Neutrophil (primary cell): ENCODE results near the gene ST8SIA6.

Source experiments
- H3K27ac ChIP-seq: fragments of 200-600 bp; sonication (generic); 2 replicates; pipeline ENCODE4 v1.5.1; 2016; ENCODE audit warnings: mild to moderate bottlenecking, moderate library complexity
- H3K27me3 ChIP-seq: fragments of 200-600 bp; sonication (generic); 2 replicates; pipeline ENCODE4 v1.6.0; 2016; ENCODE audit warnings: mild to moderate bottlenecking
- H3K36me3 ChIP-seq: fragments of 200-600 bp; sonication (generic); 2 replicates; pipeline ENCODE4 v1.5.1; 2017
- H3K4me1 ChIP-seq, 2 experiments: fragments of 200-600 bp in 1 of 2; sonication (generic) in 1 of 2; 1 replicate in 1 of 2; 2 replicates in 1 of 2; pipeline versions ENCODE4 v1.5.1 to v1.6.1; 2013 to 2016; ENCODE audit warnings: low read depth in 1 of 2, low read length in 1 of 2, mild to moderate bottlenecking in 1 of 2, moderate library complexity in 1 of 2; ENCODE audit not compliant: control insufficient read depth in 1 of 2, insufficient read depth in 1 of 2
- H3K4me3 ChIP-seq, 2 experiments: fragments of 200-600 bp in 1 of 2; sonication (generic) in 1 of 2; 1 replicate in 1 of 2; 2 replicates in 1 of 2; pipeline ENCODE4 v1.5.1; 2013 to 2016; ENCODE audit warnings: low read depth in 1 of 2, low read length in 1 of 2, mild to moderate bottlenecking in 1 of 2, moderate library complexity in 1 of 2
- H3K9me3 ChIP-seq: fragments of 200-600 bp; sonication (generic); 2 replicates; pipeline ENCODE4 v1.5.1; 2016
- CTCF ChIP-seq: fragments of 200-600 bp; sonication (generic); IDR thresholded peaks from 2 replicates; pipeline ENCODE4 v1.5.1; 2016; ENCODE audit warnings: antibody characterized with exemption

Gene ST8SIA6

GRCh38 chr10:17348011-17348500 lies 106.3 kb downstream of the ST8SIA6 start:
- Histone ChIP-seq H3K27ac (no peak overlapping the region), H3K27me3 (no peaks in the 10 kb centered on the region), H3K9me3 (no peaks in the 10 kb centered on the region), H3K4me3 (no peak overlapping the region), H3K36me3 (no peaks in the 10 kb centered on the region), H3K4me1 (no peaks in the 10 kb centered on the region)
- no peak for TF ChIP-seq CTCF

- Histone ChIP-seq H3K27me3 (no peaks in the 10 kb centered on the region), H3K4me1 (no peaks in the 10 kb centered on the region), H3K4me3 (no peak overlapping the region), H3K27ac (no peak overlapping the region), H3K36me3 (no peaks in the 10 kb centered on the region), H3K9me3 (peaks cover 11% of the 10 kb centered on the region)
- no peak for TF ChIP-seq CTCF
Observed at GRCh38 chr10:17344206-17344605, 110.2 kb downstream of the ST8SIA6 start.

- no peaks in the 10 kb centered on the region for H3K4me1 ChIP-seq
- H3K27me3 ChIP-seq: no peaks in the 10 kb centered on the region
- no peaks in the 10 kb centered on the region for H3K36me3 ChIP-seq
- no peak for TF ChIP-seq CTCF
- H3K4me3 ChIP-seq: no peak overlapping the region
- H3K27ac ChIP-seq: no peak overlapping the region
- H3K9me3 ChIP-seq: peaks cover 11% of the 10 kb centered on the region
Observed at GRCh38 chr10:17343118-17343517, 111.3 kb downstream of the ST8SIA6 start.

- H3K4me3 ChIP-seq: no peak overlapping the region
- H3K27me3 ChIP-seq: no peaks in the 10 kb centered on the region
- H3K36me3 ChIP-seq: no peaks in the 10 kb centered on the region
- H3K4me1 ChIP-seq: no peaks in the 10 kb centered on the region
- no peak for TF ChIP-seq CTCF
- H3K9me3 ChIP-seq: peaks cover 11% of the 10 kb centered on the region
- H3K27ac ChIP-seq: no peak overlapping the region
Observed at GRCh38 chr10:17340144-17340829, 114.1 kb downstream of the ST8SIA6 start.

GRCh38 chr10:17335065-17335464 lies 119.3 kb downstream of the ST8SIA6 start:
- TF ChIP-seq CTCF: no peak
- no peak overlapping the region for H3K4me3 ChIP-seq
- H3K27me3 ChIP-seq: no peaks in the 10 kb centered on the region
- no peak overlapping the region for H3K27ac ChIP-seq
- H3K4me1 ChIP-seq: no peaks in the 10 kb centered on the region
- peaks cover 4% of the 10 kb centered on the region for H3K9me3 ChIP-seq
- H3K36me3 ChIP-seq: no peaks in the 10 kb centered on the region
